Colonic mucosa (tissue), 4 donors: Measurements from ENCODE around the gene SLC25A21. TPM values are rescaled to one million over a fixed set of nuclear protein-coding genes. Genes with fewer than 3 reads are reported as not detected.

ENCODE experiments used
- DNase-seq: peaks from one replicate; pipeline ENCODE4 v3.0.0-alpha.2; 2020
- H3K27ac ChIP-seq: fragments of 200-600 bp; one replicate; pipeline ENCODE4 v1.8.0; 2021
- H3K27me3 ChIP-seq: fragments of 200-600 bp; one replicate; pipeline ENCODE4 v1.8.0; 2021
- H3K36me3 ChIP-seq: fragments of 200-600 bp; one replicate; pipeline ENCODE4 v1.8.0; 2021
- H3K4me1 ChIP-seq: fragments of 200-600 bp; one replicate; pipeline ENCODE4 v1.8.0; 2021; ENCODE audit warnings: mild to moderate bottlenecking
- H3K4me3 ChIP-seq: fragments of 200-600 bp; one replicate; pipeline ENCODE4 v1.8.0; 2021
- H3K9ac ChIP-seq, 2 donors: one replicate each; pipeline ENCODE4 v1.7.0; 2013; ENCODE audit warnings: control low read depth in 2 of 2, low read depth in 2 of 2, low read length in 2 of 2
- H3K9me3 ChIP-seq: fragments of 200-600 bp; one replicate; pipeline ENCODE4 v1.8.0; 2021
- intact Hi-C: fragments of 100-400 bp; cut with DNase I; formaldehyde crosslinking; loops from one replicate; pipeline ENCODE4 v1.14.1; 2022
- total RNA-seq, 2 donors: library from RNA; stranded (reverse); fragmentation: NEBNext Ultra II Directional in 1 of 2; extraction: Animal tissue kit (Norgen Biotek cat#: 25700) in 1 of 2; gene quantifications; one replicate each; pipeline ENCODE4 v1.2.1, GENCODE V29; 2021
- TF ChIP-seq, protein P1 (sequence below): fragments of 200-600 bp; IDR thresholded peaks from one replicate; pipeline ENCODE4 v1.8.0; 2022; ENCODE audit warnings: antibody characterized with exemption, mild to moderate bottlenecking
- donor health status: healthy.
- donor health status: DM: no; HTN: no; CAD: no.
- donor health status: DM: no; HTN: no; CAD: no.

SLC25A21 gene
- total RNA-seq, 2 donors from 2014 or later: 0.77 to 0.82 TPM

DNA sequence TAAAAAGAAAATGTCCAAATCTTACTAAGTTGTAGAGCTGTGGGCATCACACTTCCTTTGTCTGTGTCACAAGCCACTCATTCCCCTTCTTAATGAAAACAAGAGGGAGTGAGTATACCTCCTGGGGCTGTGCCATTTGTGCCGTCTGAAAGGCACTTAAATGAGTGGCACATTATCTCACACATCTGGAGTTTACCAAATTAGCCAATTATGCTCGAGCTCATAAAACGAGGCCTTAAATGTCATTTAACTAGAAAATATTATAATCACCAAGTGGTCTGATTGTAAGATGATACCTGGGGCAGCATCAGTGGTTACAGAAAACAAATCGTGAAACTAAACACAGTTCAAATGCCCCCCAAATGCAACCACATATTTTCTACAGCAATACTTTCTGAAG is 364.7 kb downstream of the SLC25A21 start:
- H3K9me3 ChIP-seq: no peaks in the 10 kb centered on the region
- intact Hi-C loops: no loop called here
- H3K27me3 ChIP-seq: no peaks in the 10 kb centered on the region
- H3K9ac ChIP-seq: no peak overlapping the region
- H3K27ac ChIP-seq: no peak overlapping the region
- TF ChIP-seq, protein P1, sequence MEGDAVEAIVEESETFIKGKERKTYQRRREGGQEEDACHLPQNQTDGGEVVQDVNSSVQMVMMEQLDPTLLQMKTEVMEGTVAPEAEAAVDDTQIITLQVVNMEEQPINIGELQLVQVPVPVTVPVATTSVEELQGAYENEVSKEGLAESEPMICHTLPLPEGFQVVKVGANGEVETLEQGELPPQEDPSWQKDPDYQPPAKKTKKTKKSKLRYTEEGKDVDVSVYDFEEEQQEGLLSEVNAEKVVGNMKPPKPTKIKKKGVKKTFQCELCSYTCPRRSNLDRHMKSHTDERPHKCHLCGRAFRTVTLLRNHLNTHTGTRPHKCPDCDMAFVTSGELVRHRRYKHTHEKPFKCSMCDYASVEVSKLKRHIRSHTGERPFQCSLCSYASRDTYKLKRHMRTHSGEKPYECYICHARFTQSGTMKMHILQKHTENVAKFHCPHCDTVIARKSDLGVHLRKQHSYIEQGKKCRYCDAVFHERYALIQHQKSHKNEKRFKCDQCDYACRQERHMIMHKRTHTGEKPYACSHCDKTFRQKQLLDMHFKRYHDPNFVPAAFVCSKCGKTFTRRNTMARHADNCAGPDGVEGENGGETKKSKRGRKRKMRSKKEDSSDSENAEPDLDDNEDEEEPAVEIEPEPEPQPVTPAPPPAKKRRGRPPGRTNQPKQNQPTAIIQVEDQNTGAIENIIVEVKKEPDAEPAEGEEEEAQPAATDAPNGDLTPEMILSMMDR: no peak
- H3K36me3 ChIP-seq: no peaks in the 10 kb centered on the region
- DNase-seq: no peak
- H3K4me3 ChIP-seq: no peak overlapping the region
- H3K4me1 ChIP-seq: no peaks in the 10 kb centered on the region

DNA sequence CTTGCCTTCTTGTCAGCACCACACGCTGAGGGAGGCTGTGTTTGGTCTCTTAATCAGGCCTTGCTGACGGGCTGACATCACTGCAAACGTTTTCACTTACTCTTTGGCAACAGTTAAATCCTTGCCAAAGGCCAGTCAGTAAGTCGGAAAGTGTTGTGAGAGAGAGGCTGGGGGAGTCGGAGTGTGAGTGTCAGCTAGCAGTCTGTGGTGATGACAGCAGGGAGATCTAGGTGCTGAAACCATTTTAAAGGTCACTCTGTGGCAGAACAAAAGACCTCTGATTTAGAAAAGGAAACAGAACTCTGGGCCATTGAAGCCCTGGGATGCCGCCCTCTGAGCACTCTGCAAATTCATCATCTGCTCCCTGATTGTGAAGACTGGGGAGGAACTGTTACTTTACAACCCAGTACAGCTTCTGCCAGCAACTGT is 367.3 kb downstream of the SLC25A21 start:
- TF ChIP-seq, protein P1: no peak
- no peaks in the 10 kb centered on the region for H3K27me3 ChIP-seq
- no peak overlapping the region for H3K4me3 ChIP-seq
- H3K9me3 ChIP-seq: no peaks in the 10 kb centered on the region
- no peaks in the 10 kb centered on the region for H3K36me3 ChIP-seq
- no peaks in the 10 kb centered on the region for H3K4me1 ChIP-seq
- DNase-seq: no peak
- no peak overlapping the region for H3K9ac ChIP-seq
- no peak overlapping the region for H3K27ac ChIP-seq
- intact Hi-C loops: no loop called here

DNA sequence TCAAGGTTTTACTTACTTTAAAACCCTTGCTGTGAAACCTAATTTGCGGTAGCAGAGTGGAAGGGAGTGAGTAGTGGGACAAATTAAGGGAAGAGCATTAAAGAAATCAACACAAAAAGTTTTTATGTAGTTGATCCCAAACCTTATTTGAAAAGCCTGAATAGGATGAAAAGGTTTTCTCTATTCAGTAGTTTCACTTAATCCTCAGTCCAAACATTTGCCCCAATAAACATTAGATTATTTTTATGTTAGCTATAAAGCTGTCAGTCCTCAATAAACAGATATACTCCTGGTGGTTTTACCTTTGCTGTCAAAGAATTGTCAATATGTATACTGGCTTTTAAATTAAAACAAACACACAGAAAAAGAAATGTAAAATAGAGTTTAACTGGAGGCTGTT is 374.8 kb downstream of the SLC25A21 start:
- intact Hi-C loops: no loop called here

DNA sequence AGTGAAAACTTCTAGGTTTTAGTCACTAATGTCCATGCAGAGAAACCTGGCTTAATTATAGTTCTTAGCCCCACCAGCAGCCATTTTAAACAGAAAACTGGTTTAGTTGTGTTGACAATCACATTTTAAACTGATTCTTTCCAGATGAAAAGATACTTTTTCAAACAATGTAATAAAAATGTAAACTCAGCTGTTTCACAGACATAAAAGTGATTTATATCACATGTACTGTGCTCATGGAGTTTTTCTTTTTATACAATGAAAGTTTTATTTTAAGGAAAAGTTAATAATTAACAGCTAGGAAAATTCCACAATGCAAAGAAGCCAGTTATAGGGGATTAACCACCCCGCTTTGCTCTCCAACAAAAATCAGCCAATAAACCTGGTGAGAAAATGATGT is 381.0 kb downstream of the SLC25A21 start:
- TF ChIP-seq, protein P1: no peak
- no peak overlapping the region for H3K4me3 ChIP-seq
- DNase-seq: no peak

More for the DNA sequence above, 374.8 kb downstream of the SLC25A21 start:
- Histone ChIP-seq H3K9me3 (no peaks in the 10 kb centered on the region), H3K4me3 (no peak overlapping the region), H3K27ac (no peak overlapping the region), H3K36me3 (no peaks in the 10 kb centered on the region), H3K9ac (no peak overlapping the region), H3K27me3 (no peaks in the 10 kb centered on the region), H3K4me1 (no peaks in the 10 kb centered on the region)
- no peak for DNase-seq
- TF ChIP-seq, protein P1: no peak

DNA sequence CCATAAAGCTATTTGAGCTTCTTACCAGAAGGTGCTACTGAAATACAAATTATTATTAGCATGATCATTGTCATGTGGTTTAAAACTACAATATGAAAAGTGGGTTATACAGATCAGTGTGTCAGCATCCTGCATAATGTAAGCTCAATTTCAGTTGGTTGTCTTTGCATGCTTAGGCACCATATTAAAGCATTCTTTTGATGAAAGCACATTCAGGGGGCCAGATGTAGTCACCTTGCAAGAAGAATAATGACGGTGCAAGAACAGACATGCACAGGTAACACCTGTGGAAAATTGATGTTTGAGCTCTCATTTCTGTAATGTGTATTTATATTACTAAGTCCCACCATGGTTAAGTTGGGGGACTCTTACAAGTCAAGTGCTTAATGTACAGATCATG is 386.9 kb downstream of the SLC25A21 start:
- Histone ChIP-seq H3K4me3 (no peak overlapping the region), H3K4me1 (no peaks in the 10 kb centered on the region), H3K9me3 (no peaks in the 10 kb centered on the region), H3K36me3 (no peaks in the 10 kb centered on the region), H3K27me3 (no peaks in the 10 kb centered on the region), H3K27ac (no peak overlapping the region), H3K9ac (no peak overlapping the region)
- DNase-seq: no peak
- TF ChIP-seq, protein P1: no peak
- intact Hi-C loops: no loop called here

More for the DNA sequence above, 381.0 kb downstream of the SLC25A21 start:
- Histone ChIP-seq H3K36me3 (no peaks in the 10 kb centered on the region), H3K27me3 (no peaks in the 10 kb centered on the region), H3K9ac (no peak overlapping the region), H3K4me1 (no peaks in the 10 kb centered on the region), H3K9me3 (no peaks in the 10 kb centered on the region), H3K27ac (no peak overlapping the region)
- intact Hi-C loops: no loop called here

DNA sequence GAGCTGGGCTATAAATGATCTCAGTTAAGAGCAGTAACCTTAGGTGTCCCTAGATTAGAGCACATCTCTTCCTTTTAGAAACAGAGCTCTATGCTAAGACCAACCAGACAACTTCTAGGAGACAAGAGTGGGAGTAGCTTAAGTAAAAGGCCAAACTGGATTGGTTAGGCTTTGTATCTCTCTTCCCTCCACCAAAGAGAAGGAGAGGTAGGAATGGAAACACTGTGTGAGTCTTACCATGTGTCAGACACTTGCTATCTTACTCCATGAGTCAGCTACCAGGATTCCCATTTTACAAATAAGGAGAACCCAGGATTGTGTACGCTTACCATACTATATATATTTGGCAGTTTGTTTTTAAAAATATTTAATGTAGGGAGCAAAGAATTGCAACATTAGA is 387.9 kb downstream of the SLC25A21 start:
- TF ChIP-seq, protein P1: no peak
- no peak for DNase-seq
- Histone ChIP-seq H3K9ac (no peak overlapping the region), H3K4me1 (no peaks in the 10 kb centered on the region), H3K36me3 (no peaks in the 10 kb centered on the region), H3K4me3 (no peak overlapping the region), H3K27me3 (no peaks in the 10 kb centered on the region), H3K9me3 (no peaks in the 10 kb centered on the region), H3K27ac (no peak overlapping the region)
- intact Hi-C loops: no loop called here
